ENCODE results near the gene RNF213.
"Not testable (repeated sequence)": the region's sequence is repeated elsewhere in the genome, so short reads cannot be mapped to it uniquely, and the experiment has no call there.

The RNF213 gene

GRCh38 chr17:80247561-80247960 lies 13.1 kb upstream of the RNF213 start:
- in situ Hi-C loops (cut with HindIII; ENCODE audit: low pct_ligation_motif_present, low pct_unique_long_range_greater_than_20kb, low sequenced_read_pairs): no loop called here
- no peak for DNase-seq

GRCh38 chr17:80248001-80248893 lies 12.4 kb upstream of the RNF213 start:
- in situ Hi-C loops (cut with HindIII; ENCODE audit: low pct_ligation_motif_present, low pct_unique_long_range_greater_than_20kb, low sequenced_read_pairs): no loop called here
- no peak for DNase-seq

GRCh38 chr17:80248894-80249710 lies 11.6 kb upstream of the RNF213 start:
- in situ Hi-C loops (cut with HindIII; ENCODE audit: low pct_ligation_motif_present, low pct_unique_long_range_greater_than_20kb, low sequenced_read_pairs): no loop called here
- no peak for DNase-seq

- in situ Hi-C loops (cut with HindIII; ENCODE audit: low pct_ligation_motif_present, low pct_unique_long_range_greater_than_20kb, low sequenced_read_pairs): no loop called here
These were observed 8.7 kb upstream of the RNF213 start for GRCh38 chr17:80251966-80252365.

DNA sequence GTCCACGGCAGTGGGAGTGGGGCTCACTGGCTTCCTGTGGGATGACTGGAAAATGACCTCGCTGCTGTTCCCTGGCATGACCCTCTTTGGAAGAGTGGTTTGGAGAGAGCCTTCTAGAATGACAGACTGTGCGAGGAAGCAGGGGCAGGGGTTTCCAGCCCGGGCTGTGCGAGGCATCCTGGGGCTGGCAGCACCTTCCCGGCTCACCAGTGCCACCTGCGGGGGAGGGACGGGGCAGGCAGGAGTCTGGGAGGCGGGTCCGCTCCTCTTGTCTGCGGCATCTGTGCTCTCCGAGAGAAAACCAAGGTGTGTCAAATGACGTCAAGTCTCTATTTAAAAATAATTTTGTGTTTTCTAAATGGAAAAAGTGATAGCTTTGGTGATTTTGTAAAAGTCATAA lies 7.8 kb upstream of the RNF213 start:
- peak; percentile 78 for DNase-seq

More at GRCh38 chr17:80251966-80252365, 8.7 kb upstream of the RNF213 start:
- no peak for DNase-seq

DNA sequence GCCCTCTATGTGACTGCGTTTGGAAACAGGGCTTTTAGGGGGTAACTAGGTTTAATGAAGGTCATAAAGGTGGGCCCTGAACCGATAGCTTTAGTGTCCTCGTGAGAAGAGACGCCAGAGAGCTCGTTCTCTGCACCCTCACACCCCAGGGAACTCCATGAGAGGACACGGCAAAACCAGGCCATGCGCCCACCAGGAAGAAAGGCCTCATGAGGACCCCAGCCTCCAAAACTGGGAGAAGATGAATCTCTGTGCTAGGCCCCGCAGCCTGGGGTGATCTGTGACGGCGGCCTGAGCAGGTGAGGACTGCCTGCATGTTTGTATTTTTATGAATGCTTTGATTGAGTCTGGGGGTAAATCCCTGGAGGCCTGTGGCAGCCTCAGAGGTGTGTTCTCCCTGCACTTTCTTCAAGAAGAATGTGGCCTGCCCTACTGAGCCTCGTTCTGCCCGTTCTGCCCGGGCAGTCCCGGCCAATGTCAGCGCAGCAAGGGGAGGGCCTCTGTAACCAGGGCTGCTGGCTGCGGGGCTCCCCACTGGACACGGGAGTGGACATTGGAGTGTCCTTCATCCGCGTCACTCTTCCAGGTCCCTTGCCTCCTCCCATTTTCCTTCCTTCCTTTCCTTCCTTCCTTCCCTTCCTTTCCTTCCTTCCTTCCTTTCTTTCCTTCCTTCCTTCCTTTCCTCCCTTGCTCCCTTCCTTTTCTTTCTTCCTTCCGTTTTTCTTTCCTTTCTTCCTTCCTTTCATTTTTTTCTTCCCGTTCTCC lies 6.8 kb upstream of the RNF213 start:
- in situ Hi-C loops (cut with HindIII; ENCODE audit: low pct_ligation_motif_present, low pct_unique_long_range_greater_than_20kb, low sequenced_read_pairs): no loop called here
- peak; percentile 65 for DNase-seq

More for the DNA sequence above, 7.8 kb upstream of the RNF213 start:
- in situ Hi-C loops (cut with HindIII; ENCODE audit: low pct_ligation_motif_present, low pct_unique_long_range_greater_than_20kb, low sequenced_read_pairs): no loop called here

GRCh38 chr17:80254396-80255251 lies 6.0 kb upstream of the RNF213 start:
- in situ Hi-C loops (cut with HindIII; ENCODE audit: low pct_ligation_motif_present, low pct_unique_long_range_greater_than_20kb, low sequenced_read_pairs): no loop called here
- peak; percentile 100 for DNase-seq

GRCh38 chr17:80256034-80256350 lies 4.7 kb upstream of the RNF213 start:
- DNase-seq: no peak
- in situ Hi-C loops (cut with HindIII; ENCODE audit: low pct_ligation_motif_present, low pct_unique_long_range_greater_than_20kb, low sequenced_read_pairs): no loop called here

- in situ Hi-C loops (cut with HindIII; ENCODE audit: low pct_ligation_motif_present, low pct_unique_long_range_greater_than_20kb, low sequenced_read_pairs): no loop called here
- DNase-seq: no peak
These were observed 2.9 kb upstream of the RNF213 start for GRCh38 chr17:80257716-80258213.

GRCh38 chr17:80258296-80258695 lies 2.4 kb upstream of the RNF213 start:
- DNase-seq; in situ Hi-C loops (cut with HindIII; ENCODE audit: low pct_ligation_motif_present, low pct_unique_long_range_greater_than_20kb, low sequenced_read_pairs): not testable (repeated sequence)

DNA sequence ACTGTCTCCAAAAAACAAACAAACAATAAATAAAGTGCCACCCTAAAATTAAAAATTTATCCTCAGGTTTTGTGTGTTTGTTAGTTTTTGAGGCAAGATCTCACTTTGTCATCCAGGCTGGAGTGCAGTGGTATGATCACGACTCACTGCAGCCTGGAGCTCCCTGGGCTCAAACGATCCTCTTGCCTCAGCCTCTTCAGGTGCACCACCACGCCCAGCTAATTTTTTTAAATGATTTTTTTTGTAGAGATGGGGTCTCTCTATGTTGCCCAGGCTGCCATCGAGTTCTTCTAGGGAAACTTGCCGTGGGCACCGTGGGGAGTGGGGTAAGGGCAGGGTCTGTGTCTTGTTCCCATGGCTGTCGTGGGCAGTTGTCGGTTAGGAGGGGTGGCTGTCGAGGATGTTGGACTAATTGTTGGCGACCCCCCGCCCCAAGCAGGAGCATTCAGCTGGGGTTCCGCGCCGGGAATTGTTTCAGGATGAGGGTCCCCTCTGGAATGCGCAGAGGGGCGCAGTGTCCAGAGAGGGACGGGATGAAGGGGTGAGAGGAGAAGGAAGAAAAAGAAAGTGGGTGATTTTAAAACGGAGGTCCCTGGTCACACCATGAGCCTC lies 1.1 kb upstream of the RNF213 start:
- DNase-seq: peak; percentile 24
- in situ Hi-C loops (cut with HindIII; ENCODE audit: low pct_ligation_motif_present, low pct_unique_long_range_greater_than_20kb, low sequenced_read_pairs): no loop called here

- in situ Hi-C loops (cut with HindIII; ENCODE audit: low pct_ligation_motif_present, low pct_unique_long_range_greater_than_20kb, low sequenced_read_pairs): no loop called here
- peak; percentile 86 for DNase-seq
These were observed 550 bp upstream of the RNF213 start for GRCh38 chr17:80260069-80260535.

DNA sequence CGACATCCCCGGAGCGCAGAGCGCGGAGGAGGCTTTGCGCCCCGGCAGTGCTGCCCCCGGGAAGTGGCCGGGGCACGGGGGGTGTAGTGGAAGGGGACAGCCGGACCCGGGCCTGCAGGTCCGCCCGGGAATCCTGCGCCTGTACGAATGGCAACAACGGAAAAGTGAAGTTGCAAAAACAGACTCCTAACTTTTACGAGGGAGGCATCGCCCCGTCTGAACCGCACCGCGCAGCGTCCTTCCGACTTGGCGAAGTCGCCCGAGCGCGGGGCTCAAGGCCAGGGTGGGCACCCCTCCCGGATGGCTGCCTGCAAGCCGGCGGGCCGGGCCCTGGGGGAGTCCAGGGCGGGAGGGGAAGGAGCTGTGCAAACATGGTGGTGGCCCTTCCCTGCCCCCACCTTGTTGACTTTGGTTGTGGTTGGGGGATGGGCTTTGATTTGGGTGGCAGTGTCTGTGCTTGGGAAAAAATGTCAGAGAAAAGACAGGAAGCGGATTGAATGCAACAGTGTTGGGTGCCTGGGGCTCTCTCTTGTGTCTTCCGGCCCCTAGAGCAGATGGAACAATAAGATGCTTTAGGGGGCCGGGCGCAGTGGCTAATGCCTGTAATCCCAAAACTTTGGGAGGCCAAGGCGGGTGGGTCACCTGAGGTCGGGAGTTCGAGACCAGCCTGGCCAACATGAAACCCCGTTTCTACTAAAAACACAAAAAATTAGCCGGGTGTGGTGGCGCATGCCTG lies 675 bp downstream of the RNF213 start:
- peak; percentile 59 for DNase-seq
- in situ Hi-C loops (cut with HindIII; ENCODE audit: low pct_ligation_motif_present, low pct_unique_long_range_greater_than_20kb, low sequenced_read_pairs): no loop called here

- no peak for DNase-seq
- in situ Hi-C loops (cut with HindIII; ENCODE audit: low pct_ligation_motif_present, low pct_unique_long_range_greater_than_20kb, low sequenced_read_pairs): no loop called here
These were observed 1.2 kb downstream of the RNF213 start for GRCh38 chr17:80261895-80262279.

DNA sequence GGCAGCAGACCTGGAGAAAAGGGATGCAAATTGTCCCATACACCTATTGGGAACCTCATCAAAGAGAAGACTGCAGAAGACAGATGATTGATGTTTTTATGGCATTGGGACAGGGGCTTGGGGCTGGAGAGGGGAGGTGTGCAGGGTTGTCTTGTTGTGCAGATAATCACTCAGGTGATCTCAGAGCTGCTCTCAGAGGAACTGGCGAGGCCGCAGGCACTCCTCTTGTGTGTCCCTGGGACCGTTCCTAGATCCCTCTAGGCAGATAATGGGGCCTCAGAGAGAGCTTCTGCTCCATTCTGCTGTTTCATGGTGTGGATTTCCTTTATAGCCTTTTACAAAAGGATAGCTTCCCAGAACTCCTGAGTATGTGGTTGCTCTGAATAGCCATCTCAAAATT lies 1.6 kb downstream of the RNF213 start:
- DNase-seq: no peak
- in situ Hi-C loops (cut with HindIII; ENCODE audit: low pct_ligation_motif_present, low pct_unique_long_range_greater_than_20kb, low sequenced_read_pairs): no loop called here

GRCh38 chr17:80262775-80263244 lies 2.2 kb downstream of the RNF213 start:
- DNase-seq: no peak

More at GRCh38 chr17:80262775-80263244, 2.2 kb downstream of the RNF213 start:
- in situ Hi-C loops (cut with HindIII; ENCODE audit: low pct_ligation_motif_present, low pct_unique_long_range_greater_than_20kb, low sequenced_read_pairs): no loop called here
